H1 (cell line): ENCODE measurements around the gene HES1. TPM values are rescaled to one million over a fixed set of nuclear protein-coding genes. Genes with fewer than 3 reads are reported as not detected.

Experiments used
- CTCF ChIA-PET: fragments of 300-600 bp; sonication (Branson Sonifier 250); formaldehyde crosslinking; loops from one replicate; lab custom pipeline; 2021; ENCODE audit not compliant: partially characterized antibody; lab: Charles Lee
- POLR2A ChIA-PET: fragments of 300-600 bp; sonication (Branson Sonifier 250); formaldehyde crosslinking; loops from one replicate; lab custom pipeline; 2021; ENCODE audit warnings: inconsistent platforms; ENCODE audit not compliant: partially characterized antibody; lab: Charles Lee
- DNase-seq, 2 experiments: peaks; one replicate each; pipeline versions ENCODE4 v3.0.0 to v3.0.0-alpha.2; 2010 to 2022; ENCODE audit warnings: low spot score in 2 of 2, low read depth in 1 of 2, mixed read lengths in 1 of 2
- FAIRE-seq: peaks from 2 replicates; lab custom pipeline; 2011; peaks lifted over from hg19 to GRCh38; lab: Jason Lieb, UNC
- H2AFZ ChIP-seq: 2 replicates; pipeline ENCODE4 v1.8.1; 2012; ENCODE audit warnings: low read length, inconsistent platforms
- H2AK5ac ChIP-seq: 2 replicates; pipeline ENCODE4 v1.6.1; 2013; ENCODE audit warnings: low read depth, low read length
- H2BK120ac ChIP-seq: replicated peaks from 2 replicates; pipeline ENCODE3; 2013; ENCODE audit warnings: low read depth, low read length, inconsistent platforms
- H2BK12ac ChIP-seq: 2 replicates; pipeline ENCODE4 v1.6.1; 2013; ENCODE audit warnings: low read depth, low read length
- H2BK15ac ChIP-seq: 2 replicates; pipeline ENCODE4 v1.6.1; 2013; ENCODE audit warnings: low read length
- H2BK20ac ChIP-seq: 2 replicates; pipeline ENCODE4 v1.6.1; 2013; ENCODE audit warnings: low read length
- H2BK5ac ChIP-seq: 2 replicates; pipeline ENCODE4 v1.6.1; 2013; ENCODE audit warnings: low read depth, low read length
- H3K14ac ChIP-seq: 2 replicates; pipeline ENCODE4 v1.6.1; 2013; ENCODE audit warnings: inconsistent platforms; ENCODE audit not compliant: insufficient read length
- H3K18ac ChIP-seq: 2 replicates; pipeline ENCODE4 v1.6.1; 2013; ENCODE audit warnings: low read length; ENCODE audit errors: extremely low read depth
- H3K23ac ChIP-seq: 2 replicates; pipeline ENCODE4 v1.6.1; 2013; ENCODE audit warnings: inconsistent platforms; ENCODE audit not compliant: insufficient read length
- H3K23me2 ChIP-seq: 2 replicates; pipeline ENCODE4 v1.6.1; 2013; ENCODE audit warnings: low read depth, low read length
- H3K27ac ChIP-seq: 2 replicates; pipeline ENCODE4 v1.6.1; 2011; ENCODE audit warnings: low read depth, low read length, inconsistent platforms
- H3K27me3 ChIP-seq, 4 experiments: replicated peaks in 1 of 4; 1 replicate in 1 of 4; 2 replicates in 3 of 4; pipeline versions ENCODE4 v1.6.1 to v1.8.1; 2011 to 2013; ENCODE audit warnings: low read length in 3 of 4, mild to moderate bottlenecking in 3 of 4, inconsistent platforms in 2 of 4, mixed read lengths in 2 of 4, moderate library complexity in 1 of 4; ENCODE audit not compliant: control insufficient read depth in 3 of 4, insufficient read depth in 3 of 4; ENCODE audit errors: extremely low read depth in 1 of 4
- H3K36me3 ChIP-seq, 4 experiments: 2 replicates each; pipeline versions ENCODE4 v1.6.1 to v1.8.1; 2011 to 2013; ENCODE audit warnings: mild to moderate bottlenecking in 4 of 4, low read length in 3 of 4, moderate library complexity in 2 of 4, control low read depth in 1 of 4, inconsistent platforms in 1 of 4; ENCODE audit not compliant: insufficient read depth in 4 of 4, control insufficient read depth in 2 of 4
- H3K4ac ChIP-seq: replicated peaks from 2 replicates; pipeline ENCODE3; 2013; ENCODE audit warnings: low read length, low read depth, mixed read lengths, inconsistent platforms; ENCODE audit not compliant: insufficient read length
- H3K4me1 ChIP-seq, 4 experiments: replicated peaks in 1 of 4; 1 replicate in 1 of 4; 2 replicates in 3 of 4; pipeline versions ENCODE4 v1.6.1 to v1.8.1; 2011 to 2013; ENCODE audit warnings: low read length in 3 of 4, inconsistent platforms in 2 of 4, mixed read lengths in 1 of 4; ENCODE audit not compliant: insufficient read depth in 4 of 4, control insufficient read depth in 3 of 4
- H3K4me2 ChIP-seq, 2 experiments: 2 replicates each; pipeline versions ENCODE4 v1.6.1 to v1.8.1; 2011 to 2013; ENCODE audit warnings: low read depth in 2 of 2, low read length in 2 of 2, control low read depth in 1 of 2, inconsistent platforms in 1 of 2, mild to moderate bottlenecking in 1 of 2; ENCODE audit not compliant: insufficient read depth in 1 of 2
- H3K4me3 ChIP-seq, 4 experiments: fragments of 200-600, 300-600 bp in 1 of 4; sonication (generic), shearing (Covaris generic), sonication (Bioruptor Twin) in 1 of 4; 2 replicates each; pipeline versions ENCODE4 v1.5.1 to v1.8.1; 2011 to 2016; ENCODE audit warnings: low read length in 4 of 4, low read depth in 3 of 4, control low read depth in 2 of 4, inconsistent platforms in 2 of 4, mild to moderate bottlenecking in 2 of 4, mixed read lengths in 1 of 4, moderate library complexity in 1 of 4; ENCODE audit not compliant: insufficient read depth in 2 of 4; ENCODE audit errors: extremely low read depth in 1 of 4
- H3K56ac ChIP-seq: replicated peaks from 2 replicates; pipeline ENCODE3; 2013; ENCODE audit warnings: low read depth, mild to moderate bottlenecking, mixed read lengths, low read length, inconsistent platforms; ENCODE audit not compliant: insufficient read length
- H3K79me1 ChIP-seq: 2 replicates; pipeline ENCODE4 v1.6.1; 2013; ENCODE audit warnings: low read depth, low read length, control low read depth
- H3K79me2 ChIP-seq, 2 experiments: 2 replicates each; pipeline versions ENCODE4 v1.6.1 to v1.8.1; 2012 to 2013; ENCODE audit warnings: low read length in 2 of 2, mild to moderate bottlenecking in 2 of 2, inconsistent platforms in 1 of 2; ENCODE audit not compliant: insufficient read depth in 2 of 2, control insufficient read depth in 1 of 2
- H3K9ac ChIP-seq, 4 experiments: replicated peaks in 1 of 4; 1 replicate in 1 of 4; 2 replicates in 3 of 4; pipeline versions ENCODE4 v1.6.1 to v1.8.1; 2011 to 2013; ENCODE audit warnings: low read depth in 3 of 4, low read length in 3 of 4, control low read depth in 2 of 4, mild to moderate bottlenecking in 2 of 4, moderate library complexity in 2 of 4, inconsistent platforms in 1 of 4; ENCODE audit errors: extremely low read depth in 1 of 4
- H3K9me3 ChIP-seq, 2 experiments: 2 replicates each; pipeline versions ENCODE4 v1.6.1 to v1.8.1; 2012 to 2013; ENCODE audit warnings: mild to moderate bottlenecking in 2 of 2, moderate library complexity in 2 of 2, control low read depth in 1 of 2, inconsistent platforms in 1 of 2, low read depth in 1 of 2, low read length in 1 of 2, mixed read lengths in 1 of 2; ENCODE audit not compliant: insufficient read depth in 2 of 2
- H4K20me1 ChIP-seq, 2 experiments: replicated peaks in 1 of 2; 2 replicates each; pipeline versions ENCODE3 to v1.8.1; 2011 to 2013; ENCODE audit warnings: inconsistent platforms in 2 of 2, low read length in 2 of 2, mild to moderate bottlenecking in 1 of 2; ENCODE audit not compliant: insufficient read depth in 2 of 2, control insufficient read depth in 1 of 2
- H4K5ac ChIP-seq: 2 replicates; pipeline ENCODE4 v1.6.1; 2013; ENCODE audit warnings: low read length, low read depth, mixed read lengths, inconsistent platforms; ENCODE audit not compliant: insufficient read length
- H4K8ac ChIP-seq: 2 replicates; pipeline ENCODE4 v1.8.0; 2013; ENCODE audit warnings: mild to moderate bottlenecking, moderate library complexity, low read length, inconsistent platforms; ENCODE audit not compliant: insufficient read depth; ENCODE audit errors: extremely low read depth
- H4K91ac ChIP-seq: replicated peaks from 2 replicates; pipeline ENCODE3; 2013; ENCODE audit warnings: low read length, mixed read lengths, inconsistent platforms; ENCODE audit not compliant: insufficient read length
- CBX8 ChIP-seq: fragments of 300-800, 300-1000 bp; sonication (generic); IDR thresholded peaks from 2 replicates; pipeline ENCODE4 v1.7.1; 2016; ENCODE audit warnings: low read depth, low read length, borderline replicate concordance
- CHD1 ChIP-seq: IDR thresholded peaks from 2 replicates; pipeline ENCODE4 v1.6.1; 2012; ENCODE audit warnings: low read depth, low read length, improper control_type of control experiment
- FOSL1 ChIP-seq: IDR thresholded peaks from 2 replicates; pipeline ENCODE4 v1.6.1; 2011; ENCODE audit warnings: mild to moderate bottlenecking, low read depth, low read length, moderate library complexity; ENCODE audit not compliant: insufficient read depth
- GABPA ChIP-seq: IDR thresholded peaks from 2 replicates; pipeline ENCODE4 v1.6.1; 2011; ENCODE audit warnings: mild to moderate bottlenecking, low read length, moderate library complexity, borderline replicate concordance; ENCODE audit not compliant: insufficient read depth
- JUN ChIP-seq: IDR thresholded peaks from 2 replicates; pipeline ENCODE4 v1.6.1; 2011; ENCODE audit warnings: low read depth, mild to moderate bottlenecking, improper control_type of control experiment, low read length
- JUND ChIP-seq: IDR thresholded peaks from 2 replicates; pipeline ENCODE4 v1.6.1; 2011; ENCODE audit warnings: mild to moderate bottlenecking, improper control_type of control experiment, low read length
- KDM4A ChIP-seq: IDR thresholded peaks from one replicate; pipeline ENCODE4 v1.7.1; 2012; ENCODE audit warnings: low read depth, mild to moderate bottlenecking, moderate library complexity, low read length, inconsistent platforms; ENCODE audit not compliant: severe bottlenecking
- RBBP5 ChIP-seq: IDR thresholded peaks from 2 replicates; pipeline ENCODE4 v1.7.1; 2012; ENCODE audit warnings: low read depth, mild to moderate bottlenecking, inconsistent platforms, low read length, moderate library complexity, borderline replicate concordance
- SIN3A ChIP-seq, 2 experiments: IDR thresholded peaks in 1 of 2; conservative IDR thresholded peaks in 1 of 2; 2 replicates each; pipeline ENCODE4 v1.6.1; 2011 to 2012; ENCODE audit warnings: low read length in 2 of 2, improper control_type of control experiment in 1 of 2, low read depth in 1 of 2, mild to moderate bottlenecking in 1 of 2
- SUZ12 ChIP-seq: fragments of 200-600 bp; sonication (generic); IDR thresholded peaks from 2 replicates; pipeline ENCODE4 v1.6.1; 2012; ENCODE audit warnings: mild to moderate bottlenecking, inconsistent platforms, low read length, moderate library complexity, mixed read lengths
- TAF7 ChIP-seq: optimal IDR thresholded peaks from 2 replicates; pipeline ENCODE3; 2011; ENCODE audit warnings: low read depth, mild to moderate bottlenecking, inconsistent platforms, low read length, moderate library complexity, borderline replicate concordance
- TEAD4 ChIP-seq: IDR thresholded peaks from 2 replicates; pipeline ENCODE4 v1.6.1; 2012; ENCODE audit warnings: low read depth, low read length, inconsistent platforms, mixed read lengths
- YY1 ChIP-seq: IDR thresholded peaks from 2 replicates; pipeline ENCODE4 v1.6.1; 2011; ENCODE audit warnings: low read depth, mild to moderate bottlenecking, low read length
- WGBS, 2 experiments: shearing (Covaris generic) in 1 of 2; methylation state at CpG; one replicate each; pipeline versions ENCODE4 v1.1.6 to v1.1.7; 2013 to 2015; ENCODE audit warnings: low lambda C conversion rate in 2 of 2, mixed read lengths in 2 of 2, inconsistent platforms in 1 of 2, low coverage in 1 of 2, missing lambda C conversion rate in 1 of 2; ENCODE audit not compliant: insufficient replicate concordance in 2 of 2, insufficient coverage in 1 of 2, insufficient read length in 1 of 2; ENCODE audit errors: extremely low coverage in 1 of 2, missing lambda C conversion rate in 1 of 2; 5-methylcytosine and 5-hydroxymethylcytosine counted together
- polyA plus RNA-seq, 7 experiments: library from polyadenylated mRNA; depleted of rRNA in 3 of 7; stranded (reverse) in 5 of 7; unstranded in 2 of 7; fragments of >200 nt in 5 of 7; fragments of 200-250 nt in 2 of 7; gene quantifications; 1 replicate in 5 of 7; 2 replicates in 1 of 7; 4 replicates in 1 of 7; pipeline versions ENCODE4 v1.2.1 to v1.2.3, GENCODE V29; 2011 to 2013; ENCODE audit warnings: missing spikeins in 2 of 7, mixed read lengths in 2 of 7
- total RNA-seq: library from RNA; stranded (reverse); fragmentation: NEBNext Ultra II Directional; extraction: Animal tissue kit (Norgen Biotek cat#: 25700); gene quantifications from 2 replicates; pipeline ENCODE4 v1.2.1, GENCODE V29; 2021
- TF ChIP-seq, protein P1 (sequence below): IDR thresholded peaks from 2 replicates; pipeline ENCODE4 v1.6.1; 2011; ENCODE audit warnings: low read depth, mild to moderate bottlenecking, low read length; ENCODE audit not compliant: insufficient read depth

Gene HES1
- total and polyA plus RNA-seq, 2 of the 8 experiments (the other 6 are each of a cell fraction or from before 2014, with no cell fraction given), result 7.9 to 12.9 TPM

DNA sequence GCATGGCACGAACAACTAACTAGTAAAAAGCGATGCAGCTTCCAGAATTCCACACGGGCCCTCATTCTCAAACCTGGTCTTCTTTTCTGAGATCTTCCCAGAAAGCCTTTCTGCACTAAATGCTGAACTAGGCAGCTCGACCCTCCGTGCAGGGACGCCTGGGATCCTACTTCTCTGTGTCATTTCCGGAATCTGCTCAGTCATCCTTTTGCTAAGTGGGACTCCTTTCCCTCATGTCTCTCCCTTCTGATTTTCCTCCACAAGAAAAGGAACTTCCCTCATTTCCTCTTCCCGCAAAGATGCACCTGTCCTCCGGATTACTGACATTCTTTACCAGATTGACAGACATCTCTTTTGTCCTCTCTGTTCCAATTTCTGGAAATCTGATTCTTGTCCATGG is 9.2 kb upstream of the HES1 start:
- Histone ChIP-seq H4K8ac (no peak overlapping the region), H3K9me3 (no peaks in the 10 kb centered on the region), H4K91ac (no peak overlapping the region), H2AFZ (no peak overlapping the region), H2BK120ac (no peak overlapping the region), H3K4me2 (no peak overlapping the region), H3K4me3 (no peak overlapping the region), H3K36me3 (no peaks in the 10 kb centered on the region), H3K27me3 (peaks cover 0 to 5% (median 0%) of the 10 kb centered on the region in 4 experiments; a peak in 3 of 7 replicates), H3K79me2 (no peaks in the 10 kb centered on the region), H3K23ac (no peak overlapping the region), H3K4me1 (peaks cover 14 to 22% (median 16%) of the 10 kb centered on the region in 4 experiments), H2AK5ac (no peak overlapping the region), H2BK5ac (no peak overlapping the region), H3K23me2 (no peaks in the 10 kb centered on the region), H3K14ac (no peak overlapping the region), H3K27ac (no peak overlapping the region), H3K9ac (no peak overlapping the region), H3K56ac (no peak overlapping the region), H3K18ac (no peak overlapping the region), H4K20me1 (no peaks in the 10 kb centered on the region), H4K5ac (no peak overlapping the region), H2BK20ac (no peak overlapping the region), H2BK15ac (no peak overlapping the region), H3K4ac (no peak overlapping the region), H2BK12ac (no peak overlapping the region), H3K79me1 (no peaks in the 10 kb centered on the region; the same call in 1 of the 2 replicates)
- WGBS, 2 experiments, result 93% methylated on average over 9 of the region's 9 CpGs; no CpG with 5 or more reads in 1 of the 2 experiments
- FAIRE-seq (no peak), DNase-seq (no peak)
- ChIA-PET CTCF (no interaction called here), POLR2A (no interaction called here)
- TF ChIP-seq CBX8 (no peak), JUND (no peak), TEAD4 (no peak), FOSL1 (no peak), TAF7 (no peak), SUZ12 (no peak), GABPA (no peak), SIN3A (conservative IDR thresholded peaks at IDR 0.05 in 1 of 2, IDR thresholded peaks at IDR 0.05 in 1 of 2; ENCODE audit: low read depth in 1 of 2, low read length in 2 of 2) (no peak), JUN (no peak), YY1 (no peak), RBBP5 (no peak), CHD1 (no peak), KDM4A (no peak)
- TF ChIP-seq, protein P1, sequence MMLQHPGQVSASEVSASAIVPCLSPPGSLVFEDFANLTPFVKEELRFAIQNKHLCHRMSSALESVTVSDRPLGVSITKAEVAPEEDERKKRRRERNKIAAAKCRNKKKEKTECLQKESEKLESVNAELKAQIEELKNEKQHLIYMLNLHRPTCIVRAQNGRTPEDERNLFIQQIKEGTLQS, result no peak
